HepG2 (cell line): ENCODE data around the gene AQP10. TPM values are rescaled to one million over a fixed set of nuclear protein-coding genes. Genes with fewer than 3 reads are reported as not detected.

Experiments used
- ATAC-seq: fragments of 200-7000 bp; cut with Tn5 transposase; 3 replicates; pipeline ENCODE4 v1.9.1; 2020; ENCODE audit warnings: mild to moderate bottlenecking, moderate library complexity
- BruUV-seq: library from RNA; stranded (reverse); fragments of 400-500 nt; replicated peaks from 2 replicates; lab custom pipeline; 2021; lab: Mats Ljungman, UMichigan
- CTCF ChIA-PET: fragments of 300-600 bp; formaldehyde crosslinking; extraction: SDS; loops from one replicate; lab custom pipeline; 2021; ENCODE audit warnings: low total read pairs, inconsistent platforms, low intra/inter-chr PET ratio; lab: Yijun Ruan, JAX
- POLR2A ChIA-PET: fragments of 350-600 bp; sonication (Branson Sonifier 250); formaldehyde crosslinking; loops from one replicate; lab custom pipeline; 2020; ENCODE audit warnings: antibody characterized with exemption, inconsistent platforms; lab: Yijun Ruan, JAX
- DNase-seq: peaks from one replicate; pipeline ENCODE4 v3.0.0-alpha.2; 2015; ENCODE audit warnings: low spot score
- FAIRE-seq: peaks from 3 replicates; lab custom pipeline; 2011; peaks lifted over from hg19 to GRCh38; lab: Jason Lieb, UNC
- H2AFZ ChIP-seq: one replicate; pipeline ENCODE4 v1.6.1; 2011; ENCODE audit warnings: low read length, inconsistent platforms
- H3K27ac ChIP-seq: fragments of 300-600 bp; 3 replicates; pipeline ENCODE4 v1.8.0; 2011; ENCODE audit warnings: mixed run types, mild to moderate bottlenecking, mixed read lengths, low read length, inconsistent platforms; ENCODE audit not compliant: insufficient read depth; ENCODE audit errors: extremely low read length
- H3K27me3 ChIP-seq, 2 experiments: fragments of 200-600 bp in 1 of 2; 2 replicates in 1 of 2; 3 replicates in 1 of 2; pipeline versions ENCODE4 v1.6.0 to v1.8.0; 2011; ENCODE audit warnings: low read length in 2 of 2, mild to moderate bottlenecking in 2 of 2, moderate library complexity in 2 of 2, inconsistent platforms in 1 of 2; ENCODE audit not compliant: insufficient read depth in 2 of 2, control insufficient read depth in 1 of 2
- H3K36me3 ChIP-seq, 2 experiments: fragments of 200-600 bp in 1 of 2; replicated peaks in 1 of 2; 2 replicates in 1 of 2; 3 replicates in 1 of 2; pipeline versions ENCODE4 v1.5.1 to v1.8.0; 2011; ENCODE audit warnings: low read length in 2 of 2, inconsistent platforms in 1 of 2; ENCODE audit not compliant: insufficient read depth in 2 of 2, control insufficient read depth in 1 of 2
- H3K4me1 ChIP-seq: 2 replicates; pipeline ENCODE4 v1.5.1; 2012; ENCODE audit warnings: low read length, inconsistent platforms; ENCODE audit not compliant: insufficient read depth
- H3K4me2 ChIP-seq: 2 replicates; pipeline ENCODE4 v1.6.0; 2011; ENCODE audit warnings: low read depth, low read length, inconsistent platforms
- H3K4me3 ChIP-seq, 3 experiments: fragments of 200-600 bp in 1 of 3; sonication (generic), shearing (Covaris generic) in 1 of 3; replicated peaks in 1 of 3; 2 replicates each; pipeline ENCODE4 v1.5.1; 2011 to 2016; ENCODE audit warnings: low read length in 3 of 3, inconsistent platforms in 2 of 3, low read depth in 2 of 3, mild to moderate bottlenecking in 2 of 3, control low read depth in 1 of 3, mixed read lengths in 1 of 3; ENCODE audit not compliant: insufficient read depth in 1 of 3
- H3K79me2 ChIP-seq: one replicate; pipeline ENCODE4 v1.6.1; 2011; ENCODE audit warnings: low read length, inconsistent platforms; ENCODE audit not compliant: insufficient read depth
- H3K9ac ChIP-seq: 2 replicates; pipeline ENCODE4 v1.6.0; 2011; ENCODE audit warnings: mild to moderate bottlenecking, low read depth, low read length, inconsistent platforms; ENCODE audit not compliant: insufficient read depth
- H3K9me3 ChIP-seq: 2 replicates; pipeline ENCODE4 v1.5.1; 2012; ENCODE audit warnings: mild to moderate bottlenecking, low read length
- H4K20me1 ChIP-seq: 2 replicates; pipeline ENCODE4 v1.6.0; 2011; ENCODE audit warnings: inconsistent platforms, mild to moderate bottlenecking, low read length, moderate library complexity; ENCODE audit not compliant: insufficient read depth
- AKAP8 ChIP-seq: sonication (generic); formaldehyde crosslinking; IDR thresholded peaks from 2 replicates; pipeline ENCODE4 v1.5.1; 2020; ENCODE audit warnings: mild to moderate bottlenecking, missing genetic modification reagents
- ARHGAP35 ChIP-seq: sonication (generic); formaldehyde crosslinking; IDR thresholded peaks from 2 replicates; pipeline ENCODE4 v1.9.0; 2022; ENCODE audit warnings: mild to moderate bottlenecking, inconsistent platforms, moderate library complexity, missing genetic modification reagents, borderline replicate concordance
- EZH2 ChIP-seq: conservative IDR thresholded peaks from 2 replicates; pipeline ENCODE4 v1.6.1; 2012; ENCODE audit warnings: mild to moderate bottlenecking, low read depth, low read length, moderate library complexity
- FOSL2 ChIP-seq: sonication (generic); formaldehyde crosslinking; IDR thresholded peaks from 2 replicates; pipeline ENCODE4 v1.4.0; 2020; ENCODE audit warnings: missing genetic modification reagents
- GATAD2A ChIP-seq: IDR thresholded peaks from 2 replicates; pipeline ENCODE4 v1.6.1; 2016
- GPN1 ChIP-seq: sonication (generic); formaldehyde crosslinking; IDR thresholded peaks from 2 replicates; pipeline ENCODE4 v1.5.1; 2020; ENCODE audit warnings: missing genetic modification reagents, borderline replicate concordance
- ZBTB10 ChIP-seq: sonication (generic); formaldehyde crosslinking; IDR thresholded peaks from 2 replicates; pipeline ENCODE4 v1.4.0; 2020; ENCODE audit warnings: missing genetic modification reagents, borderline replicate concordance
- ZNF121 ChIP-seq: sonication (generic); formaldehyde crosslinking; IDR thresholded peaks from 2 replicates; pipeline ENCODE4 v1.5.0; 2020; ENCODE audit warnings: mild to moderate bottlenecking, missing genetic modification reagents
- ZNF354B ChIP-seq: sonication (generic); formaldehyde crosslinking; IDR thresholded peaks from 2 replicates; pipeline ENCODE4 v1.8.0; 2022; ENCODE audit warnings: mild to moderate bottlenecking, missing genetic modification reagents
- in situ Hi-C: cut with HindIII; loops from 2 replicates; pipeline ENCODE4 v1.10.0; 2017; ENCODE audit warnings: low pct_unique_long_range_greater_than_20kb; ENCODE audit not compliant: extremely low pct_ligation_motif_present
- intact Hi-C: fragments of 100-400 bp; cut with micrococcal nuclease; formaldehyde crosslinking; loops from one replicate; pipeline ENCODE4 v1.10.0; 2022; ENCODE audit not compliant: unreplicated experiment
- polyA plus RNA-seq, 8 experiments: library from polyadenylated mRNA; depleted of rRNA in 3 of 8; stranded (reverse) in 7 of 8; unstranded in 1 of 8; fragments of >200 nt; fragmentation: Illumina TruSeq in 4 of 8; extraction: Trizol in 4 of 8; gene quantifications; 2 replicates each; pipeline versions ENCODE4 v1.2.1 to v1.2.3, GENCODE V29; 2011 to 2016; ENCODE audit warnings: low read depth in 4 of 8, missing spikeins in 1 of 8, mixed read lengths in 1 of 8; ENCODE audit not compliant: insufficient read depth in 1 of 8
- total RNA-seq, 5 experiments: library from RNA; depleted of rRNA; stranded (reverse); fragments of >200 nt; fragmentation: Illumina TruSeq; extraction: Trizol; gene quantifications; 2 replicates each; pipeline ENCODE4 v1.2.3, GENCODE V29; 2016; ENCODE audit warnings: low read depth in 1 of 5

The AQP10 gene
- total and polyA plus RNA-seq, 2 of the 13 experiments (the other 11 are each of a cell fraction or from before 2014, with no cell fraction given), result 0.30 TPM; not detected in 1

GRCh38 chr1:154358519-154358918 lies 37.6 kb downstream of the AQP10 start (continued):
- TF ChIP-seq FOSL2, result no peak
- TF ChIP-seq ZBTB10 (CRISPR knock-in tag), result no peak
- no peak for TF ChIP-seq GATAD2A (CRISPR knock-in tag)
- TF ChIP-seq AKAP8 (CRISPR knock-in tag), result no peak
- TF ChIP-seq ZNF354B (CRISPR knock-in tag), result no peak
- no peak for TF ChIP-seq ARHGAP35
- no peak for TF ChIP-seq GPN1 (CRISPR knock-in tag)

GRCh38 chr1:154360288-154360687 lies 39.4 kb downstream of the AQP10 start:
- no peak overlapping the region for H3K4me2 ChIP-seq
- intact Hi-C loops, result no loop called here
- H4K20me1 ChIP-seq, result no peaks in the 10 kb centered on the region
- peak; percentile 26; the same call in 1 of the 2 replicates for TF ChIP-seq ZNF121 (CRISPR knock-in tag)
- TF ChIP-seq EZH2, result no peak
- TF ChIP-seq, all 625 proteins: peak for 1
- ATAC-seq, result no peak
- peaks cover 15% of the 10 kb centered on the region for H3K4me1 ChIP-seq
- peaks cover 0 to 4% of the 10 kb centered on the region in 2 experiments; a peak in 2 of 5 replicates for H3K27me3 ChIP-seq
- H3K36me3 ChIP-seq, result no peaks in the 10 kb centered on the region
- no peak overlapping the region for H3K27ac ChIP-seq
- H2AFZ ChIP-seq, result no peak overlapping the region
- H3K79me2 ChIP-seq, result no peaks in the 10 kb centered on the region
- no peaks in the 10 kb centered on the region for H3K9me3 ChIP-seq
- ChIA-PET POLR2A (no interaction called here), CTCF (no interaction called here)
- in situ Hi-C loops, result no loop called here
- DNase-seq, result no peak
- FAIRE-seq, result no peak
- no TSS peak for BruUV-seq
- no peak overlapping the region for H3K4me3 ChIP-seq
- no peak overlapping the region for H3K9ac ChIP-seq
